Natural killer cell (primary cell): ENCODE measurements around the gene TASOR2. TPM values are rescaled to one million over a fixed set of nuclear protein-coding genes. Genes with fewer than 3 reads are reported as not detected.
A peak's percentile ranks its signal among the peaks of the same experiment; 100 is the strongest.

Experiments used
- ATAC-seq, 3 donors: fragments of 150-1000 bp in 2 of 3; fragments of 200-7000 bp in 1 of 3; cut with Tn5 transposase; 1 replicate in 1 of 3; 2 replicates in 2 of 3; pipeline ENCODE4 v1.10.0; 2021; ENCODE audit warnings: mild to moderate bottlenecking in 2 of 3, moderate library complexity in 2 of 3
- DNase-seq, 2 donors: peaks; one replicate each; pipeline versions ENCODE4 v3.0.0 to v3.0.0-alpha.2; 2013 to 2021; ENCODE audit warnings: mixed read lengths in 1 of 2
- H3K27ac ChIP-seq: one replicate; pipeline ENCODE4 v1.5.1; 2013; ENCODE audit warnings: mild to moderate bottlenecking, low read length
- H3K27me3 ChIP-seq: one replicate; pipeline ENCODE4 v1.6.1; 2013; ENCODE audit warnings: low read length; ENCODE audit not compliant: control insufficient read depth, insufficient read depth
- H3K36me3 ChIP-seq: one replicate; pipeline ENCODE4 v1.6.1; 2013; ENCODE audit warnings: low read length; ENCODE audit not compliant: control insufficient read depth, insufficient read depth
- H3K4me1 ChIP-seq: one replicate; pipeline ENCODE4 v1.6.1; 2013; ENCODE audit warnings: low read length; ENCODE audit not compliant: control insufficient read depth, insufficient read depth
- H3K4me3 ChIP-seq: one replicate; pipeline ENCODE4 v1.5.1; 2013; ENCODE audit warnings: low read length
- H3K9me3 ChIP-seq: one replicate; pipeline ENCODE4 v1.6.1; 2013; ENCODE audit warnings: low read length; ENCODE audit not compliant: control insufficient read depth, insufficient read depth
- H3K27ac Mint-ChIP-seq, 2 donors: one replicate each; pipeline ENCODE4 v1.8.0; 2022; ENCODE audit warnings: mild to moderate bottlenecking in 2 of 2, mixed read lengths in 2 of 2, moderate library complexity in 1 of 2
- H3K27me3 Mint-ChIP-seq, 2 donors: one replicate each; pipeline ENCODE4 v1.8.0; 2022; ENCODE audit warnings: low read depth in 2 of 2, mixed read lengths in 2 of 2
- H3K36me3 Mint-ChIP-seq: one replicate; pipeline ENCODE4 v1.8.0; 2022; ENCODE audit warnings: mixed read lengths
- H3K4me1 Mint-ChIP-seq, 2 donors: one replicate each; pipeline ENCODE4 v1.8.0; 2022; ENCODE audit warnings: mixed read lengths in 2 of 2
- H3K4me3 Mint-ChIP-seq: one replicate; pipeline ENCODE4 v1.8.0; 2022; ENCODE audit warnings: mild to moderate bottlenecking, moderate library complexity, mixed read lengths
- H3K9me3 Mint-ChIP-seq, 2 donors: one replicate each; pipeline ENCODE4 v1.8.0; 2022; ENCODE audit warnings: mixed read lengths in 2 of 2
- CTCF ChIP-seq: fragments of 200-600 bp; IDR thresholded peaks from one replicate; pipeline ENCODE4 v1.8.0; 2022; ENCODE audit warnings: antibody characterized with exemption
- WGBS: methylation state at CpG from one replicate; pipeline ENCODE4 v1.1.7; 2013; ENCODE audit warnings: missing lambda C conversion rate; ENCODE audit not compliant: insufficient coverage; 5-methylcytosine and 5-hydroxymethylcytosine counted together
- intact Hi-C: fragments of 100-400 bp; cut with micrococcal nuclease; formaldehyde crosslinking; loops from one replicate; pipeline ENCODE4 v1.14.2; 2022
- total RNA-seq, 4 donors: library from RNA; stranded (reverse); fragments of 120-200 nt in 1 of 4; gene quantifications; one replicate each; pipeline versions ENCODE4 v1.2.3 to v1.2.4, GENCODE V29; 2013 to 2022

Gene TASOR2
- total RNA-seq, 3 donors from 2014 or later (not counting 1 experiment from before 2014, with no cell fraction given), result 64.4 to 88.7 (median 66.4) TPM

DNA sequence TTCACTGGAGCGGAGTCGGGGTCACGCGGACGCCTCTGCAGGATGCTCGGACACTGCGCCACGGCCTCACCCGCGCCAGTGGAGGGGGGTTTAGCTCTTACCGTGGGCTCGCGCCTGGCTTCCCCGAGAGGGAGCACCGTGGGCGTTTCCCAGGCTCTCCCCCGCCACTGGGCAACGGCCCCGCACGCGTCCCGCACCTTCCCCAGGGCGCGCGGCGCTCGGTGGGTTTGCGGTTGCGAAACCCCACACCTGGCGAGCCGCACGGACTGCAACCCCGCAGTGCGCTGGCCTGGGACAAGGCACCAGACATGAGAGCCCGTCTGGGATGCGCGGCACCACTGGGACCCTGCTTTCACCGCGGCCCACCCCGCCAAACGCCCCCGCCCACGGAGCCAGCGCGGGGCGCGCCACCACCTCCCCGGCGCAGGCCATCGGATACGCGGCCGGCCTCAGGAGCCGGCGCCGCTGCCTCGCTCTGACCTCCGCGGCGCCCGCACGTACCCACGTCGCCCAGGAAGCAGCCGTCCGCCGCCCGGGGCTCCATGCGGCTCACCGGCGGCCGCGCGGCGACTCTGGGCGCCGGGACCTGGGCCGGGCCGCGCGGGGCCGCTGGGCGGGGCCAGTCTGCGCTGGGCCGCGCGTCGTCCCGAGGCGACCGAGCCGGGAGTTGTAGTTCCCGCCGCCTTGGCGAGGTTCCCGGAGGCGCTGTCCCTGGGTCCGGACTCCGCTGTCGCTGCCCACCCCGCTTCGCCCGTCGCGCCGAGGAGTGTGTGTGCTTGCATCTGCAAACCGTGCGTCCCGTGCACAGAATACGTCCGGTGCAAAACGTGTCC lies 18.4 kb upstream of the TASOR2 start, which contains the start of gene ASB13:
TSS of gene ASB13 (minus strand) at position 588 of the 833 bp plus-strand sequence. CDS start at position 544, 44 bp downstream.
- ATAC-seq, result peak; percentile 73 to 86 (median 83)
- no peak for TF ChIP-seq CTCF
- Histone ChIP-seq H3K27ac (no peak within 1 kb of the TSS), H3K4me1 (peaks cover 11% of the 10 kb centered on the region), H3K4me3 (peak within 1 kb of the TSS; percentile 56), H3K27me3 (no peaks in the 10 kb centered on the region), H3K9me3 (no peaks in the 10 kb centered on the region), H3K36me3 (no peaks in the 10 kb centered on the region)
- WGBS, result under 1% methylated on average over 112 of the region's 112 CpGs
- intact Hi-C loops, result no loop called here
- DNase-seq, result peak in 1 of 2 donors; percentile 56
- no peaks in the 10 kb centered on the region for H3K9me3 Mint-ChIP-seq
- peaks cover 9 to 12% of the 10 kb centered on the region in 2 donors for H3K4me1 Mint-ChIP-seq
- H3K27me3 Mint-ChIP-seq, result peaks cover 14 to 29% of the 10 kb centered on the region in 2 donors
- H3K4me3 Mint-ChIP-seq, result peak within 1 kb of the TSS; percentile 88
- no peak within 1 kb of the TSS for H3K27ac Mint-ChIP-seq
- no peaks in the 10 kb centered on the region for H3K36me3 Mint-ChIP-seq

DNA sequence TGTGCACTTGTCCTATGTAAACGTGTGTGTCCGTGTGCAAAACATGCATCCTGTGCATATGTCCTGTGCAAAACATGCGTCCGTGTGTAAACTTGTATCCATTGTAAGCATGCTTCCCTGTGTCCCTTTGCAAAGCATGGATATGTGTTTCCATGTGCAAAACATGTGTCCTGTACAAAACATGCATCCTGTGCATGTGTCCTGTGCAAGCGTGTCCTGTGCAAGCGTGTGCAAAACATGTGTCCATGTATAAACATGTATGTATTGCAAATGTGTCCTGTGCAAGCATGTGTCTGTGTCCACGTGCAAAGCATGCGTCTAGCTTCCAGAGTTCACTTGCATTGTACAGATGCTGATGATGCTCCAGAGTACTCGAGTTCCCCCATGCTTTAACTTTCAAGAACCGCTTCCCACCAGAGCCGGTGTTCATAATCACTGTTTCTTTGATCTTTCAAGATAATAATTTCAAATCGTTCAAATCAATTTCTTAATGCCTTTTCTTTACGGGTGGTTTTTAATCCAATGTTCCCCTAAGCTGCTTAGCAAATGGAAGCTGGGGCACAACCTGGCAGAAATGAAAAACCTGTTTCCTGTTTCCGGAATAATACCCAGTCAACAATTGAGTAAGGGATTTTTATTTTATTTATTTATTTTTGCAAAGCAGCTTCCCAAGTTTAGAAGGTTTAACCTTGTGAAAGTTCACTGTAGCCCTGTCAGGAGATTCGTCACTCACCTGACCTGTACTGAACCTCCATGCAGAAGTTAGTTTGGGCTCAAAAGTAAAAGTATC lies 17.6 kb upstream of the TASOR2 start:
- Mint-ChIP-seq H3K27ac (no peak overlapping the region), H3K36me3 (no peaks in the 10 kb centered on the region), H3K9me3 (no peaks in the 10 kb centered on the region), H3K27me3 (peaks cover 16 to 31% of the 10 kb centered on the region in 2 donors), H3K4me1 (peaks cover 9 to 12% of the 10 kb centered on the region in 2 donors), H3K4me3 (peak overlapping the region; percentile 88)
- TF ChIP-seq CTCF, result no peak
- H3K9me3 ChIP-seq, result no peaks in the 10 kb centered on the region
- no peak overlapping the region for H3K27ac ChIP-seq
- H3K4me1 ChIP-seq, result peaks cover 11% of the 10 kb centered on the region
- peak overlapping the region; percentile 35 for H3K4me3 ChIP-seq
- DNase-seq (no peak), ATAC-seq (peak in 1 of 3 donors; percentile 25)
- no peaks in the 10 kb centered on the region for H3K36me3 ChIP-seq
- intact Hi-C loops, result no loop called here
- no peaks in the 10 kb centered on the region for H3K27me3 ChIP-seq
- 30% methylated on average over 15 of the region's 15 CpGs for WGBS

- WGBS, result 94% methylated on average over 4 of the region's 4 CpGs
- peaks cover 11% of the 10 kb centered on the region for H3K4me1 ChIP-seq
- TF ChIP-seq CTCF, result no peak
- H3K27ac Mint-ChIP-seq, result no peak overlapping the region
- H3K27me3 ChIP-seq, result peaks cover 7% of the 10 kb centered on the region
- peak overlapping the region; percentile 75 for H3K4me3 Mint-ChIP-seq
- no peak for ATAC-seq
- H3K9me3 Mint-ChIP-seq, result peaks cover 0 to 5% of the 10 kb centered on the region in 2 donors
- peaks cover 26 to 34% of the 10 kb centered on the region in 2 donors for H3K27me3 Mint-ChIP-seq
- intact Hi-C loops, result no loop called here
- H3K4me3 ChIP-seq, result no peak overlapping the region
- H3K4me1 Mint-ChIP-seq, result peaks cover 9 to 12% of the 10 kb centered on the region in 2 donors
- H3K36me3 Mint-ChIP-seq, result no peaks in the 10 kb centered on the region
- DNase-seq, result no peak
- peaks cover 4% of the 10 kb centered on the region for H3K9me3 ChIP-seq
- no peak overlapping the region for H3K27ac ChIP-seq
- no peaks in the 10 kb centered on the region for H3K36me3 ChIP-seq
Measured at GRCh38 chr10:5668429-5668828, 16.2 kb upstream of the TASOR2 start.
